DMS 273 treated with DMSO at 0.1 percent for 48 hours (cell line): ENCODE measurements around the gene TST.

Source experiments
- DNase-seq: peaks from one replicate; lab custom pipeline; 2025; lab: John Stamatoyannopoulos, UW

The TST gene

GRCh38 chr22:37053310-37054055, 34.2 kb upstream of the TST start:
- DNase-seq = no peak

DNA sequence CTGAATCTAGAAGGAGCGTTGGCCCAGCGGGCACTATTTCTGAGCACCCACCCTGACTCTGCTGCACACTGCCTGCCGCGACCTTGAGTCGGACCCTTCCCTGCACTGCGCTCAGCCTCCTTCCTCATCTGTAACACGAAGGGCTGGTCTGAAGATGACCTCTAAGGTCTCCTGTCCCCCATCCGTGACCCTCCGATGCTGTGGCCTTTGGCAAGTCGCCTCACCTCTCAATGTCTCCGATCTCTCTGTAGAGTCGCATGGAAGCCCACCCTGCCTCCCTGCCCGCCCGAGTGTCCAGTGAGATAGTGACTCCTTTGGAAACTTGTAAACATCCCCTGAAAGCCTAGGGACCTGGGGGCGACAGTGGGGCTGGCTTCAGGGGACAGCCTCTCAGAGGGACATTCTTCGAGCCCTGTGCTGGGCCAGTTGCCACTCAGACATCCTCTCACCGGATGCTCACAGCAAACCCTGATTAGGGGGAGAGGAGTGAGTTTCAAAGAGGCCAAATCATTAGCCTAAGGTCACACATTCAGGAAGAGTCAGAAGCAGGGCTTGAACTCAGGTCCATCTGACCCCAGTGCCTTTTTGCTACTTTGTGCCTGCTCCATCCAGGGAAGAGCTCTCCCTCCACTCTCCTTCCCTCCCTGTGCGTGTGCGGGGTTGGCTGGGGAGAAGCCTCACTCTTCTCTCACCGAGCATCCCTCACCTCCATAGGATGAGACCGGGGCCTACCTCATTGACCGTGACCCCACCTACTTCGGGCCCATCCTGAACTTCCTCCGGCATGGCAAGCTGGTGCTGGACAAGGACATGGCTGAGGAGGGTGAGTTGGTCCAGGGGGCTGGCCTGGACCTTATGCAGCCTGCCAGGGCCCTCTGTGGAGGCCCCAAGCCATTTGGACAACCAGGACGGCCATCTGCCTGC, 33.4 kb upstream of the TST start:
- no peak for DNase-seq

DNA sequence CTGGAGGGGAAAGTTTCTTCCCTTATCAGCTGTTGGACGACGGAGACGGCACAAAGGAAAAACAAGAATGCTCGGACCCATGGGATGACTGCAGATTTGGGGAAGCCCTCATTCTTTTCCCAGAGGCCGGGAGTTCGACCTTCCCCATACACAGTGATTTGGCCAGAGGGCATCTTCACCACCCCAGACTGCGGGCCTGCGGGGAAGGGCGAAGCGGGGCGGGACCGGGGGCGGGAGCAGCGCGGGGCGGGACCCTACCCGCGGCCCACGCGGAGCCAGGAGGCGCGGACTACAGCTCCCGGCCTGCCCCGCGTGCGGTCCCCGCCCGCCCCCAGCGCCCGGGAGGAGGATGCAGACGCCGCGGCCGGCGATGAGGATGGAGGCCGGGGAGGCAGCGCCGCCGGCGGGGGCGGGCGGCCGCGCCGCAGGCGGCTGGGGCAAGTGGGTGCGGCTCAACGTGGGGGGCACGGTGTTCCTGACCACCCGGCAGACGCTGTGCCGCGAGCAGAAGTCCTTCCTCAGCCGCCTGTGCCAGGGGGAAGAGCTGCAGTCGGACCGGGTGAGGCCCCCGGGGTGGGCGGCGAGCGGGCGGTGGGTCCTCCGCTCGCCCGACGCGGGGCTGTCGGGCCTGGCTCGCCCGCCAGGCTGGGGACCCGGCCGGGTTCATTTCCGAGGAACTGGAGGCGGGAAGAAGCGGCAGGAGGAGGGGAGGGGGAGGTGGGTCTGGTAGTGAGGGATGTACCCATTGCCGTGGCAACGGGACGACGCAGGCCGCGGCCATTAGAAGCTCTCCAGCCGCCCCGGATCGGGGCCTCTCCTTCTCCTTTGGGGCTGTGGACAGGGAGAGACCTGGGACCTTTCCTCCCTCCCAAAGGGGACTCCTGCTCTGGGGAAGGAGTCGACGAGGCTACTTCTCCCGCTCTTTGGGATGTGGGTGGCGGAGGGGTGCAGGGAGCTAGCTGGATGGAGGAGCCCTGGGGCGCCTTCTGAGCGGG, 32.4 kb upstream of the TST start, which contains the start of gene KCTD17:
Gene KCTD17, plus strand, starts transcription at position 352 of the 995 bp plus-strand sequence. Its CDS starts 19 bp downstream, at position 371.
- no peak for DNase-seq

DNA sequence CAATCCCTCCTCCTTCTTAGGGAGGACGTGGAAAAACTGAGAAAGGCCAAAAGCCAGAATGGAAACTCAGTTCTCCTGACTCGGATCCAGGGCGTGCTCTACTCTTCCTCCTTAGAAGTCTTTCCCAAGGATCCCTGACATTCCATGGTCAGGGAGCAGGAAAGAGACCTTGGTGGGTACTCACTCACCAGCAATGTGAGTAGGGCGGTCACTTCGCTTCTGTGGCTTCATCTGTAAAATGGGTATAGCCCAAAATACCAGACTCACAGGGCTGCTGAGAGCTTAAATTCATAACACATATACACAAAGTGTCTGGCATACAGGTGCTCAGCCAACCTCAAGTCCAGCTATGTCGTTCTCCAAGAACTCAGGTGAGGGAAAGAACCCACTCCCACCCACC, 31.7 kb upstream of the TST start:
- DNase-seq = no peak

- no peak for DNase-seq
These were observed 30.0 kb upstream of the TST start for GRCh38 chr22:37049224-37049623.

DNA sequence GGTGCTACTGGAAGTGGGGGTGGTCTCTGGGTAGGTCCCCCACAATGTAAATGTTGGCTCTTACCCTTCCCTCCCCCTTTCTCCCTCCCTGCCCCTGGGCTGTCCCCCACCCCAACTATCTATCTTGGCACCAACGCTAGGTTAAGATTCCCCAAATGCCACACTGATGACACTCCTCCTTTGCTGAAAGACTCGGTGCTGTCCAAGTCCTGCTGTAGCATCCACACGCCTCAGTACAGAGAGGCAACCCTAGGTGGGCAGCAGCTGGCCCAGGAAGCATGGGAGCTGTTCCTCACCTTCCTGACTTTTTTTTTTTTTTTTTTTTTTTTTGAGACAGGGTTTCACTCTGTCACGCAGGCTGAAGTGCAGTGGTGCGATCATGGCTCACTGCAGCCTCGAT, 28.9 kb upstream of the TST start:
- no peak for DNase-seq

DNA sequence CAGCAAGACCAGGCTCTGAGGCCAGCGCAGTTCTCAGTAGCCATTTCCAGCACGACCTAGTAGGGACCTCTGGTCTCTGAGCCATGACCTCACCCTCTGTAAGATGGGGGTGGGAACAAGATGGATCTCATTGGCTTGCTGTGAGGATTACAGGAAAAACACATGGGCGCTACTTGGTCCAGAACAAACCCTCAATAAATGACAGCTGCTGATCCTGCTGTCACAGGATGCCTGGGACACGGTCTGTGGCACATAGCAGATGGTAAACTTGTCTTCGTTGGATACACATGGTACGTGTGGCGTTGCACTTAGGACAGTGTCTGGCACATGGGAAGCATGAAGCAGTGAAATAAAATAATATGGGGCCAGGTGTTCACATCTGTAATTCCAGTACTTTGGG, 27.8 kb upstream of the TST start:
- DNase-seq = peak; percentile 64

DNA sequence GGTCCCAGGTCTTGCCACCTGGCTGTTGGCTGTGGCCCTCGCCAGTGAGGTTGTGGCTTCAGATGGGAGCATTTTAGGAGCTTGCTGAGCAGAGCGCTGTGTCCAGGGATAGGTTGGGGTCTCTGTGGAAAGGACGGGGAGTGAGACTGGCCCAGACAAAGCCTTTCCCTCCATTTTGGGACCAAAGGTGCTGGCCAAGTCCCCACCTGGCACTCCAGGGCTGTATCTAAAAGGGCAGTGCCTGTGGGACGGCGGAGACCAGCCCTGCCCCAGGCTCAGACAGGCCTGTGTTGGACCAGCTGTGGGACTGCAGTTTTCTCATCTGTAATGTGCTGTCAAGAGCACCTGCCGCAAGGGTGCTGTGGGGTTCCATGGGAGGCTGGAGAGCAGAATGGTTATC, 27.3 kb upstream of the TST start:
- no peak for DNase-seq

GRCh38 chr22:37045958-37046357, 26.7 kb upstream of the TST start:
- no peak for DNase-seq

- no peak for DNase-seq
These were observed 25.7 kb upstream of the TST start for GRCh38 chr22:37044634-37045625.

GRCh38 chr22:37043828-37044538, 24.7 kb upstream of the TST start:
- DNase-seq = no peak

DNA sequence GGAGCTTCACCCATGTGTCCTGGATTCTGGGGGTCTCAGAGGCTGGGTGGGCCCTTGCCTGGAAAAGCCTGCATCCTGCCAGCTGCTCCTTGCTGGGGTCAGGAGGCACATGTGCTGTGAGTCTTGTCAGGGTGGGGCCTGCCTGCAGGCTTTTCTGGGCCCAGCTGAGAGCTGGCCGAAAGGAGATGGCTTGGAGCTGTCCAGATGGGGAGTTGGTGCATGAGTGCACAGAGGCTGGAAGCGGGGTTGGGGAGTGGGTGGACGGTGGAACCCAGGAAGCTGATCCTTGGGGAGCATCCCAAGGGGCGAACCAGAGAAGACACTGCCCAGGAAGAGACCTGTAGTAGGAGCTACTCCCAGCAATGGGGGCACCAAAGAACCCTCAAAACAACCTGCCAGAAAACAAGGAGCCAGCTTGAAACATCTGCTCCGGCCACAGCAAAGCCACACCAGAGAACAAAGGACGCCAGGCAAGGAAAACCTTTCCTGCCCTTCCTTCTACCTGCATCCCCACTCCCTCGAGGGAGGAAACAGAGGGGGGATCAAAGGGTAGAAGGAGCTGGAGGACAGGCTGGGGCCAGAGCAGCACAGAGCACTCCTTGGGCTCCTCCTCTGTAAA, 24.1 kb upstream of the TST start:
- no peak for DNase-seq

DNA sequence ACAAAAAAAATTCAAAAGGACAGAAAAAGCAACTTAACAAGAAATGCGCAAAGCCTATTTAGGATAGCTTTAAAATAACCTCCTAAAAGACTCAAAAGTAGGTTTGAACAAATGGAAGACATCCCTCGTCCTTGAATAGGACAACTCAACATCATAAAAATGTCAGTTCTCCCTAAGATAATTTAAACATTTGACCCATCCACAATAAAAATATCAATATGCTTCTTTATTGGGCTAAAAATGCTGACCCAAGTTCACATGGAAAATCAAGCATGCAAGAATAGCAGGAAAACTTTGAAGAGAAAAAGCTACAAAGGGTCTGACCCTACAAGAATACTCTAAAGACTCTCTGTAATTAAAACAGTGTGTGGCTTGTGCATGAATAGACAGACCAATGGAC, 20.2 kb upstream of the TST start:
- DNase-seq = no peak

GRCh38 chr22:37037669-37038068, 18.4 kb upstream of the TST start:
- DNase-seq = no peak

- DNase-seq = no peak
These were observed 17.6 kb upstream of the TST start for GRCh38 chr22:37036655-37037377.

GRCh38 chr22:37033605-37034430, 14.6 kb upstream of the TST start:
- DNase-seq = no peak

- DNase-seq = no peak
These were observed 13.6 kb upstream of the TST start for GRCh38 chr22:37032535-37033460.
